Activated T-helper 9 cell treated with anti-CD3 and anti-CD28 coated beads, Interleukin-2, amount 50 U/mL, for 16 hours (primary cell): Measurements from ENCODE around the gene S100A7.

Experiments used
- DNase-seq: peaks from one replicate; pipeline ENCODE4 v3.0.0-alpha.2; 2020; ENCODE audit warnings: low read depth

The S100A7 gene

DNA sequence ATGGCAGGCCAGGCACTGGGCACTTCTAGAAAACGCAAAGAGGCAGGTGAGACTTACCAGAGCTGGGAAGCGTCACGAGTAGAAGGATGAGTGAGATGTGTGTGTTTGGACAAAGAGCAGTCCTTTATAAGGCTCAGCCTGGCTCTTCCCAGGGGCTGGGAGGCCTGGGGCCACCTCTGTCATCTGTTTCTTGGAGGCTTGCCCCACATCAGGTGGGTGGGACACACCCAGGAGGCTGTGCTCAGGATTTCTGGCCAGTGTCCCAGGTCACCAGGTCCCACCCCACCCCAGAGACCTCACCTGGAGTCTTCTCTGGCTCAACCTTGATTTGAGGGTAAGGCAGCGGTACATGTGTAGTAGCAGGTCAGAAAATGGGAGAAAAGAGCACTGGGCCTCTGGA lies at the start of gene S100A7:
Gene S100A7, minus strand, starts transcription at position 101 of the 400 bp plus-strand sequence. CDS start 1,638 bp downstream, outside the sequence.
- DNase-seq: no peak

DNA sequence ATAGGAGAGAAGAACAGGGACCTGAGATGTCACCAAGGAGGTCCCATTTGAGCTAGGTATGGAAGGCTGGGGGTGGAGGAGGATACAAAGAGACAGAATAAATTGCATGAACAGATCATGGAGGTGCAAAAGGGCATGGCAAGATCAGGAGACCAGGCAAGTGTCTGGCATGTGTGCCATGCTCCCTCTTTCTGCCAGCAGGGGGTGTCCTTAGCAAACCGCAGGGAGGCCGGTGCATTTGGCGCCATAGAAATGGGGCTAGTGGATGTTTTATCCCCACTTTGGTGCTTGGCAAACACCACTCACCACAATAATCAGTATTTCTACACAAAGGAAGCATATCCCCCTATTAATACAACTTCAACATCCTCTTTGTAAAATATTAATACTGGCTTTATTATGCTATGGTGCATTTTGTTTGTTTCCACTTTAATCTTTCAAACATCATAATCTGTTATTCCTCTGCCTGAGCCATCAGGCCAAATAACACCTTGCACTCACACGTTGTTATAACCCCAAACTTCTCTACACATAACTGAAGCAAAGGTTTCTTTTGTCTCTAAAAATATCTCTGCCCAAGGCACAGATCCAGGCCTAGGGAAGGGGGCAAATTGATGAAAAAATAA lies 49.4 kb upstream of the S100A7 start:
- DNase-seq: peak; percentile 55

DNA sequence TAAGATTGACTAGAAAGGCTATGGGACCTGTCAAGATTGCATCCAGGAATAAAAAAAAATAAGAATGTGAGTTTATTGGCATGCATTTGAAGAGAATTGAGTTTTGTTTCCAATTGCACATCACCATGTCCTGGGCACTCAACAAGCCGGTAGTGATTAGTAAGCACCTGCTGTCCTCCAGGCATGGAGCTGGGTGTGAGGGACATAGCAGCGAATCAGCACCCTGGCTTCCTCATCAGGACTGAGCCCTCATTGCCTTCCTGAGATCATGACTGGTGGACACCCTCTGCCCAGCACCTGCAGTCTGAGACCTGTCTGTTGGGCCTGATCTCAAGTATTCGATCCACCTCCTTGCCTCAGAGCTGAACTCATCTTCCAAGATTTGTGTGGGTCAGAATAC lies 48.6 kb upstream of the S100A7 start:
- DNase-seq: no peak

DNA sequence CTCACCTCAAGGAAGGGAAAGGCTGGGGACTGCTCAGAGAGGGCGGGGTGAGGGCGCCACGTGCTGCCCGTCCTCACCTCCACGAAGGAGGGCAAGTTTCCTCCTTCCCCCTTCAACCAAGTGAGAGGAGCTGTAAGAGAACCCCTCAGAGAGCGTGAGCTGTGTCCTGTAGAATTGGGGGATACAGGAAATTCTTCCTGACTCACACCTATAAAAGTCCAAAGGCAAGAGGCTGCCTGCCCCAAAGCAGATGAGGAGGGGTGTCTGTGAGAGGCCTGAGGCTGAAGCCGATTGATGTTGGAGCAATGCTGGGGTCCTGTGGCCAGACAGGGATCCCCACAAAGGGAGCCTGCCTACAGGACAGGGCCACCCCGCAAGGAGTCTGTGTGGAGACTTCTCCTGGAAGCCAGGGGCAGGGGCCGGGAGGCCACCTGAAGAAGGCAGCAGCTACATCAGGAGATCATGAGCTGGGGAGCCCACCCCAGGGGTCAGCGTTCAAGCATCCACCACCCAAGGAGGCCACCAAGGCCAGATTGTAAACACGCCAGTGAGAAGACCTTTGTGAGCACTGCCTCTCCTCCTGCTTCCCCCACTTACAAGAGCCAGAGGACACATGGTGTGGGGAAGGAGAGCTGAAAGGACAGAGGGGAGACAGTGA lies 47.6 kb upstream of the S100A7 start:
- DNase-seq: no peak

DNA sequence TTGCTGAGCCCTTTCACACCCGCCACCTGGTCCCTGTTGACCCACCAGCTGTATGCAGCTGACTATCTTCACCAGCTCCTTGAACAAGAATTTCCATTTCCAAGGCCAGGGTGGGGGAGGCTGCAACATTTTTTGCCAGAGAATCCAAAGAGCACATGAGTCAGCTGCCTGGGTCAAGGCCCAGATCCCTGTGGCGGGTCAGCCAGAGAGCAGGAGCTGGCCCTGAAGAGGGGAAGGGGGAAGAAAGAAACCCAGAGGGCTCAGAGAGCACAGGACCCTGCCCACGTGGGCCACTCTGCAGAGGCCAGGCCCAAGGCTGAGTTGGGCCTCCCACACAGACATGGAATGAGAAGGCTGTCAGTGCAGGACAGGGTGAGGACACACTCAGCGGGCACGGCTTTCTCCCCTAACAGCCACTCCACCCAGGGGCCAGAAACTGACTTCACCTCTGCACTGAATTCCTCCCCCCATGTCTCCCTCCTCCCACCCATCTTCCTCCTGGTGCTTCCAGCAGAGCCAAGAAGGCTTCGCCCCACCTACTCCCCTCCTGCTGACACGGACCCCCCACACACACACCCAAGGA lies 46.5 kb upstream of the S100A7 start:
- DNase-seq: no peak

DNA sequence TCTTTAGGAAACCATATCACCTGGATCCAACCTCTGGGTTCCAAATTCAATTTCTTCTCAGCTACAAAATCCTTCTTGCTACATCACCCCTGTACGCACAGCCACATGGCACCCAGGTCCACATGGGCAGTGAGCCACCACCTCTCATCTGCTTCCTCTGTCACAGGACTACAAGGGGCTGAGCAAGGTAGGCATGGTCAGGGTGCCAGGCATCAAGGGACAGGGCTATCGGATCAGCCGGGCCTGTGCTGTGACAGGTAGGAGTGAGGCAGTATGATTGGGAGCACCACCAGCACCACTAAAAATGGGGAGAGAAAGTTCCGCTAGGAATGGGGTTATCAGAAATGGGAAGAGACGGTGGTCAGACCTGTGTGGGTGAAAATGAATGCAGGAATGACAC lies 45.9 kb upstream of the S100A7 start:
- no peak for DNase-seq

DNA sequence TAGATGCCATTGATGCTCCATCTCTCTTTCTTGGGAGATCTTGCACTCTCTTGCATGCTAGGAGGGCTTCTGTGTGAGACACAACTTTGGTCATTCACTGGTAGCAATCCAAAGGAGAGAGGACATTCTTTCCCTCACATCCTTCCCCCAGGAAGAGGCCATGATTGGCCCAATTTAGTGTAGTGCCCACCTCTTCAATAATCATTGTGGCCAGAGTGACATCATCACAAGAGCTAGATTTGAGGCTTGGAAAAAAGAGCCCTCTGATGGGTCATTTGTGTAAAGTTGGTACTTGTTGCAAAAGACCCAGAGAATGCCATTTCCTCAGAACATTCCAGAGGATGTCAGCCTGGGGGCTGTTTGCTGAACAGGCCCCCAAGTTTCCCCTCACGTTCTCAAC lies 45.1 kb upstream of the S100A7 start:
- DNase-seq: no peak

DNA sequence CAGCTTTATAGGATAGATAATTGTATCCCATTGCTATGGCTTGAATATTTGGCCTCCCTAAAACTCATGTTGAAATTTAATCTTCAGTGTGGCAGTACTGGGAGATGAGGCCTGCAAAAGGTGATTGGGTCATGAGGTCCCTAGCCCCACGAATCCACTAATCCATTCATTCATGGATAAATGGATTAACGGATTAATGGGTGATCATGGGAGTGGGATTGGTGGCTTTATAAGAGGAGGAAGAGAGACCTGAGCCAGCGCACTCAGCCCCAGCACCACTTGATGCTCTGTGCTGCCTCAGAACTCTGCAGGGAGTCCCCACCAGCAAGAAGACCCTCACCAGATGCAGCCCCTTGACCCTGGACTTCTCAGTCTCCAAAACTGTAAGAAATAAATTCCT lies 43.3 kb upstream of the S100A7 start:
- DNase-seq: no peak

DNA sequence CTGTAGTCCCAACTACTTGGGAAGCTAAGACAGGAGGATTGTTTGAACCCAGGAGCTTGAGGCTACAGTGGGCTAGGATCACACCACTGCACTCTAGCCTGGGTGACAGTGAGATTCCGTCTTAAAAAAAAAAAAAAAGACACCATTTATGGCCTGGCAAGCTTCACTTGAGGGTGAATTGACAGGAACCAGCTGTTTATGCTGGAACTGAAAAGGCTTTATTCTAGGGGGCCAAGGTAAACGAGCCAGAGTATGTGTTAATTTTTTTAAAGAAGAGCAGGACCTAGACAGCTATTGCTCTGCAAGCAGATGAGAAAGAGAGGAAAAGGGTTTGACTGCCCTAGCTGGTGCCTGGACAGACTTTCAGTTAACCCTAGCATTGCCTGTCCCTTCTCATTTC lies 38.3 kb upstream of the S100A7 start:
- no peak for DNase-seq

DNA sequence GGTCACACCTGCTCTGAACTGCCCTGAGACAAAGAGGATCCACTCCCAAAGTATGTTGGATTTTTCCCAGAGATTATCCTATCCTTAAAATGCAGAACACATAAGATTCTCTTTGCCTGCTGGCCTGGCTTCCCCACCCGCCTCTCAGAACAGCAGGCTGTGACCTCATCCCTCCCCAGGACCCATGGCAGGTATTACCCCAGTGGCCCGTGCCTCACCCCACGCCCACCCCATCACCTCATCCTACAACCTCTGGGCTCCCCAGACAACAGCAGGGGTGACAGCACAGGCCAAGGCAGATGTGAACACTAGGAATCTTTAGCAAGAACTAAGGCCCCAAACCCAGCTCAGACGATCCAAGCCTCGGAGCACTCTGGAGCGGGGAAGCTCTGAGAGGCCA lies 35.1 kb upstream of the S100A7 start:
- no peak for DNase-seq

DNA sequence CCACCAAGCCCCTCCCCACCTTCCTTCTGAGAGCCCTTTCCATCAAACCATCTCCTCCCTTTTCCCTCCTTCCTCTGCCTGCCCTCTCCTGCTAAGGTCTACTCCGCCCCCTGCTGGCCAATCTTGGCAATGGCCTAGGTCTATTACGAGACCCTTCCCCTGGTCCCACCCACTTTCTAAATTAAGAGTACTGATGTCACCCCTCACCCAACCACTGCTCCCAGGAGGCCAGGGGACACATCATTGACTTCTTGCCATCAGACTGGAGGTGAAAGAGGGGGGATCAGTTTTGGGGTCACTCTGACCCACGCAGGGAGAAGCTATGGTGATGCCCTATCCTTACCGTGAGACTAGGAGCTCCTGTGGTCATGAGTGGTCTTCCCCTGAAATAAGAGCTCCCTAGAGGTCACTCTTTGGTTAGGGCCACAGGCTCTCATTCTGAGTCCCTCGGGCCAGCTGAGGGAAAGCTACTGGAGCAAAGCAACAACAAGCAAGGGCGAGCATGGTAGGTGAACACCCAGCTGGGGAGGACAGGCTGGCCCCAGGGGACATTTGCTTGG lies 34.6 kb upstream of the S100A7 start:
- peak; percentile 54 for DNase-seq

DNA sequence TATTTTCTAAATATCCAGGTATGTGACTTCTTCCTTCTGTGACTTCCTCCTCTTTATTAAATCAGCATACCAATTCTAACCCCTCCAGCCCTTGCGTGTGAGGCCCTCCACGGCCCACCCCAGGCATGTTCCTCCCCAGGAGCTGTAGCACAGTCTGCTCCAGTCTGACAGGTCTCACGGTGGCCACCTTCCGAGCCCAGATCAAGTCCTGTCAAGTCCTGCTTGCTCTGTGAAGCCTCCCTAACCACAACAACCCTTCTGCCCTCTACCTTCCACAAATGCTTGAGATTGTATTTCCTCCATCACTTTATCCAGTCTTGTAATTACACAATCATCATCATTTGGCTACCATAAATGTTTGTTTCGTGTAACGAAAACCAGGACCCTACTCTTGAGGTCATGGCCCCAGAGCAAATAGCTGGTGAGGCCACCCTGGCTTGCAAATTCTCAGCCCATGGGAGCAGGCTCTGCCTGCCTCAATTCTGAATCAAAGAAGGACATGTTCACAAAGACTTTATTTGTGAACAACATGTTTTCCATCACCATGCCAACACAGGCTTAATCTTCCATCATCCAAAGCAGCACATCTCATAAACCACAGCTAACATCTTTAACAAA lies 33.0 kb upstream of the S100A7 start:
- DNase-seq: no peak

DNA sequence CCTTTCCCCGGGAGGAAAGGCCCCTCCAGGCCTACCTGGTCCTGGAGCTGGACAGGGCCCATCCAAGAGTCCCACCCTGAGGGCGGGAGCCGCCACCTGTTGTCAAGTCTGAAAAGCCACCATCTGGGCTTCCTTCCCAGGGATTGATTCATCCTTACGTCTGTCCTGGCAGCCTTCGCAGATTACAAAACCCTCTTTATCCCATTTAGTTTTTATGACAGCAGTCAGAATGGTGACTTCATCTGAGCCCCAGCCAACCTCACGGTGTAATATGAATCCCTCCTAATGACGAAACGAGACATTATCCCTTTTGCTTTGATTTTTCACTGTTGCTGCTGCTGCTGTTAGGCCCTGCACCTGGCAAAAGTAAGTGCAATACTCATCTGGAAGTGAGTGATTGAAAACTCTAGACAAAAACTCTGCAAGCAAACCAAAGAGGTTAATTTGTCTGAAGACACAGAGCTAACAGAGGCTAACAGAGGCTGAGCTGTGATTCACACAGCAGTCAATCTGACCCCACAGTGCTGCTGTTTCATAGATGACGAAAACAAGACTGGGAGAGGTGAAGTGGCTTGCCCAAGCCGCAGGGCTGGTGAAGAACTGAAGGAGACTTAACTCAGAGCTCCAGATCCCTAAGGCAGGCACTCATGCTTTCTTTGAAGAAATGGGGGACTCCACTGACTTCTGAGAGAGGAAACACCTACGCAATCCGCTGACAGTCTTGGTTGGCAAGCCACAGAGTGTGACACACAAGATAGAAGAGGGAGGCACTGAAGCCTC lies 30.0 kb upstream of the S100A7 start:
- no peak for DNase-seq

DNA sequence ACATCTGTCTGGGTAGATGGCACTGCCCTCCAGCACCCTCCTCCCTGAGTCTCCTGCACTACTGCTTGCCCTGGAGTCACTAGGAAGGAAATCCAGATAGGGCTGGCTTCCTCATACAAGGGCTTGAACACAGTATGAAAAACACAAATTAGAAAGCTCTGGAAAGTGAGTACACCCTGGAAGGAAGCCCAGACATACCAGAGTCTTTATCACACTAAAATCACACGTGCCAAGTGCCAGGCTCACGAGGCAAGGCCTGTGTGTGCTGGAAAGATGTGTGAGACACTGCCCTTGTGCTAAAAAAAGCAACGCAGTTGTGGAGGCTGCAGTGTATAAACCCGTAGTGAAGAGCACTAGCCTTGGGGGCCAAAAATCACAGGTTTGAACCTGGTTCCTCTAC lies 28.3 kb upstream of the S100A7 start:
- no peak for DNase-seq

DNA sequence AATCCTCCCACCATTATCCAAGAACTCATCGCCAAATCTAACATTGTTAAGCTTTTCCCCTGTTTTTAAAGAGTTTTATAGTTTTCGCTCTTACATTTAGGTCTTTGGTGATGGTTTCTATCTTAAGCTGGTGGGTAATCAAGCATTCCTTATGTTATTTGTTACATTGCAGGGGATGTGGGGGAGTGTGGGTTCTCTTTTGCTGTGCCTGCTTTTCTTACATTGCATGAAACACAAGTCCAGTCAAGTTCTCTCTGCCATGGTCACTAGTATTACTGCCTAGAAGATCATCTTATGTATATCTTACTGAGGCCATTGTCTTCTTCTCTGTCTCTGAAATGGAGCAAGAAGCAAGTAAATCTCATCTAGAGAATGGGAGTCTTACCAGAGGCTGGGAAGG lies 27.3 kb upstream of the S100A7 start:
- DNase-seq: no peak

DNA sequence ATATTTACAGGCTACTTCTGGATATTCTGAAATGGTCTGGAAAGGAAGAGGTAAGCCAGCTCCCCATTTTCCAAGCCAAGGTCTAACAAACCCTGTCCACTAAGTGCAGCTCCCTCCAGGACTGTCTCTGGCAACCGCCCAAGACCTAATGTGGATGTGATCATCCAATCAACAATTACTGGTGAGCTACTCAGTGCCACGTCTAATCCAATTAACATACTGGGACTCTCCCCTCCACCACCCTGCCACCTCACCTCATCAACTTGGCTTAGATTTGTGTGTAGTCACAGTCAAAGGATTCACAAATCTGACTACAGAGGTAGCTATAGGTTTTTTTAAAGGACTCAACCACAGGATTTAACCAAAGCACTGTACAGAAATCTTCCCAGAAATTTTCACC lies 25.4 kb upstream of the S100A7 start:
- DNase-seq: no peak

DNA sequence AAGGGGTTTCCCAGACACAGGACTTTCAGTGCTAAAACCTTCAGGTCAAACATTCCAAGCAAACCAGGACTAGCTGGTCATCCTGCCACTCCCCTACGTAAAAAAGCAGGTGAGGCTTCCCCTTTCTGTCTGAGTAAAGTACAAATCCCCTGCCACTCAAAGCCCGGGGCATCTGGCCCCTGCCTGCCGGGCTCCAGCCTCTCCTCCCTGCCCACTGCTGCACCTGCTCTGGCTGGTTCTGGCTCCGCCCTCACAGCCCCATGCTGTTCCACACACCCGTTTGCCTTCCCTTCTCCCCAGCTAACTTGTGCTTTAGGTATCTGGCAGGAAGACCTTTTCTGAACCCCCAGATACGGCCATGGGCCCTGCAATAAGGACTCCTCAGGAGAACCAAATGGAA lies 23.3 kb upstream of the S100A7 start:
- DNase-seq: no peak

DNA sequence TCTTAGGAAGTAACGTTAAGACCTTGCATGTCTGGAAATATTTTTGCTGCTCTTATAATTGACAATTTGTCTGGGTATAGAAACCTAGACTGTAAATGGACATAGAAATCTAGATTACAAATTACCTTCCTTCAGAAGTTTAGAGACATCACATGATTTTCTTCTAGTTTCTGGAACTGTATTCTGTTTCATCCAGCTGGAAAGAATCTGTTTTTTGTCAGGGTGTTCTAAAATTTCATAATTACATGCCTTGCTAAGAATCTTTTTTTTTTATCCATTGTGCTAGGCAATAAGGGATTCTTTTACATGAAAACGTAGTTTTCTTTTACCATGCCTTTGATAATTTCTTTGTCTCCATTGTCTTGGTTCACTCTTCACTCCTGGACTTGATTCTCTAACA lies 20.7 kb upstream of the S100A7 start:
- DNase-seq: no peak

DNA sequence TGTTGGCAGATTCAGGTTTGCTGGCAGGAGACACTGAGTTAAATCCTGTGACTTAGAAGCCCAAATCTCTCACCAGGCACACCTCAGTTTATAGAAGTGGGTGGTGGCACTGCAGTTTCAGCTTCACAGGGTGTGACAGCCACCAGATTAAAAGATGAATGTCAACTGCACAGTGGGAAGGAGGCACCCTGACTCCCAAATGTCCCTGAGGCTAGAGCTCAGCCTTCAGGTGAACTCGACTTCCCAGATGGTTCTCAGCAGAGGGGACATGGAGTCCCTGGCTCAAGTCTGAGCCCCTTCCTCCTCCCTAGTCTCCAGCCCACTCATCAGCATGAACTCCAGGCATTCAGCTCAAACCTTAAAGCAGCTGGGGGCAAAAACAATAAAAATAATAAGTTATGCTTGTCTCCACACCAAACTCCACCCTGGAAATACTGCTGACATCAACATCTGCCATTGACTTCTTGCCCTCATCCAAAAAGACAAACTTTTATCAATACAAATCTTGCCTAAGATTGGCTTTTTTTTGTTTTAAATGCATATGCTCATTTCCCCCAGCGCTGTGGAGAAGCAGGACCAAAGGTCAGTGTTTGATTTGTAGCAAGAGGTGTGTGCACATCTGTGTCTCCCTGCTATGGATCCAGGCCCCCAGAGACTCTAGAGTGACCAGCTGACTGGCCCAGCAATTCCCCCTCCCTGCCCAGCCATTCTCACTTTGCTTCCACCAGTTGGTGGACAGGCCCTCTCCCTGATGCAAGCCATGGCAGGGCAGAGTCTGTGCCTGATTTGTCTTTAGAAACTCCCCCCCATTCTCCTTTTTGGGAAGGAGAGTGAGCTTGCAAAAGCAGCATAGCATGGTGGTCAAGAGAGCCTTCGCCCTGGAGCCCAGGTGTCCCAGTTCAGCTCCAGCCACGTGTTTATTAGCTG lies 18.5 kb upstream of the S100A7 start:
- no peak for DNase-seq

DNA sequence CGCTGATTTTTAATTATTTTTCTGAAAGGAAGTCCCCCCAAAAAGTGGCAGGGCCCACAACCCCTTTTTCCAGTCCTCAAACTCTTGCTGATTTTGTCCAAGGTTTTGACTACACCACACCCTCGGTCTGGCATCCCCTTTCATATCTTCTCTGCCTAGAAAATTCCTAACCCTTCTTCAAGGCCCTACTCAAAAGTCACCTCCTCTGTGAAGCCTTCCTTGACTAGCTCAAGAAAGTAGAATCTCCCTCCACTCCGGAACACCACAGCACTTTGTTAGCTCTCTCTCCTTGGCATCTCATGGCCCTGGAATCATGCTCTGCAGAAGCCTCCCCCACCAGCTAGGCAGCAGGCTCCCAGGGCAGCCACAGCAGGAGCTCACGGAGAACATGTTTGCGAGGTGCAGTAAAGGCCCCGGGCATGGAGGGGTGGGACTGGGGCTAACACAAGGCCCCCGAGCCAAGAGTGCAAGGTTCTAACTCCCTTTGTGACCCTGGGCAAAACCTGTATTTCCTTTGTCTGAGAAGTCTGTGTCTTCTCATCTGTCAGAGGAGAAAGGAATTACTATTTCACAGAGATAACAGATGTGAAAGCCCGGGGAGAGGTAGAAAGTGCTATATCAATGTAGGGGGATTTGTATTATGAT lies 17.7 kb upstream of the S100A7 start:
- DNase-seq: no peak
